Caco-2 (cell line): Measurements from ENCODE around the gene ENTR1. TPM values are rescaled to one million over a fixed set of nuclear protein-coding genes. Genes with fewer than 3 reads are reported as not detected.

Source experiments
- BruUV-seq: library from RNA; stranded (reverse); fragments of 400-500 nt; replicated peaks from 2 replicates; lab custom pipeline; 2021; lab: Mats Ljungman, UMichigan
- CTCF ChIA-PET: fragments of 300-600 bp; sonication (Branson Sonifier 250); formaldehyde crosslinking; loops from one replicate; lab custom pipeline; 2022; ENCODE audit warnings: antibody characterized with exemption; lab: Charles Lee
- POLR2A ChIA-PET: fragments of 300-600 bp; sonication (Branson Sonifier 250); formaldehyde crosslinking; loops from one replicate; lab custom pipeline; 2022; ENCODE audit warnings: antibody characterized with exemption; lab: Charles Lee
- DNase-seq, 2 experiments: peaks; one replicate each; pipeline versions ENCODE4 v3.0.0 to v3.0.0-alpha.2; 2020 to 2022
- H3K27me3 ChIP-seq: replicated peaks from 2 replicates; pipeline ENCODE4 v1.6.0; 2011; ENCODE audit warnings: low read length; ENCODE audit not compliant: control insufficient read depth, insufficient read depth
- H3K36me3 ChIP-seq: 2 replicates; pipeline ENCODE4 v1.5.1; 2011; ENCODE audit warnings: low read length; ENCODE audit not compliant: control insufficient read depth, insufficient read depth
- H3K4me1 ChIP-seq: fragments of 250-450 bp; sonication (Bioruptor Pico); 2 replicates; pipeline ENCODE4 v1.5.1; 2020; ENCODE audit warnings: mild to moderate bottlenecking
- H3K4me3 ChIP-seq: 2 replicates; pipeline ENCODE4 v1.5.1; 2011; ENCODE audit warnings: low read depth, mild to moderate bottlenecking, control low read depth, low read length
- H3K9me3 ChIP-seq: fragments of 250-450 bp; sonication (Bioruptor Pico); 2 replicates; pipeline ENCODE4 v1.5.1; 2020; ENCODE audit warnings: mild to moderate bottlenecking, moderate library complexity
- H3K27ac Mint-ChIP-seq: one replicate; pipeline ENCODE4 v1.8.0; 2022; ENCODE audit warnings: mixed read lengths; ENCODE audit not compliant: unreplicated experiment
- H3K27me3 Mint-ChIP-seq: one replicate; pipeline ENCODE4 v1.8.0; 2022; ENCODE audit warnings: mixed read lengths; ENCODE audit not compliant: insufficient read depth, unreplicated experiment
- H3K36me3 Mint-ChIP-seq: one replicate; pipeline ENCODE4 v1.8.0; 2022; ENCODE audit warnings: mild to moderate bottlenecking, mixed read lengths; ENCODE audit not compliant: insufficient read depth, unreplicated experiment
- H3K4me1 Mint-ChIP-seq: one replicate; pipeline ENCODE4 v1.8.0; 2022; ENCODE audit warnings: low read depth, mixed read lengths; ENCODE audit not compliant: unreplicated experiment
- H3K4me3 Mint-ChIP-seq: one replicate; pipeline ENCODE4 v1.8.0; 2022; ENCODE audit warnings: mild to moderate bottlenecking, moderate library complexity, mixed read lengths; ENCODE audit not compliant: unreplicated experiment
- H3K9me3 Mint-ChIP-seq: one replicate; pipeline ENCODE4 v1.8.0; 2022; ENCODE audit warnings: mixed read lengths; ENCODE audit not compliant: unreplicated experiment
- intact Hi-C: fragments of 100-400 bp; cut with micrococcal nuclease; formaldehyde crosslinking; loops from one replicate; pipeline ENCODE4 v1.10.0; 2022; ENCODE audit not compliant: unreplicated experiment
- total RNA-seq: library from RNA; stranded (reverse); gene quantifications from 2 replicates; pipeline ENCODE4 v1.2.3, GENCODE V29; 2022
- TF ChIP-seq, protein P1 (sequence below), 2 experiments: fragments of 200-600 bp in 1 of 2; IDR thresholded peaks; 1 replicate in 1 of 2; 2 replicates in 1 of 2; pipeline versions ENCODE4 v1.5.1 to v1.8.0; 2011 to 2022; ENCODE audit warnings: antibody characterized with exemption in 1 of 2, control low read depth in 1 of 2, inconsistent platforms in 1 of 2, low read depth in 1 of 2, low read length in 1 of 2, mild to moderate bottlenecking in 1 of 2, moderate library complexity in 1 of 2; ENCODE audit not compliant: insufficient read depth in 1 of 2, severe bottlenecking in 1 of 2, unreplicated experiment in 1 of 2

Gene ENTR1
- total RNA-seq, 1 experiment from 2014 or later, result 85.2 TPM

DNA sequence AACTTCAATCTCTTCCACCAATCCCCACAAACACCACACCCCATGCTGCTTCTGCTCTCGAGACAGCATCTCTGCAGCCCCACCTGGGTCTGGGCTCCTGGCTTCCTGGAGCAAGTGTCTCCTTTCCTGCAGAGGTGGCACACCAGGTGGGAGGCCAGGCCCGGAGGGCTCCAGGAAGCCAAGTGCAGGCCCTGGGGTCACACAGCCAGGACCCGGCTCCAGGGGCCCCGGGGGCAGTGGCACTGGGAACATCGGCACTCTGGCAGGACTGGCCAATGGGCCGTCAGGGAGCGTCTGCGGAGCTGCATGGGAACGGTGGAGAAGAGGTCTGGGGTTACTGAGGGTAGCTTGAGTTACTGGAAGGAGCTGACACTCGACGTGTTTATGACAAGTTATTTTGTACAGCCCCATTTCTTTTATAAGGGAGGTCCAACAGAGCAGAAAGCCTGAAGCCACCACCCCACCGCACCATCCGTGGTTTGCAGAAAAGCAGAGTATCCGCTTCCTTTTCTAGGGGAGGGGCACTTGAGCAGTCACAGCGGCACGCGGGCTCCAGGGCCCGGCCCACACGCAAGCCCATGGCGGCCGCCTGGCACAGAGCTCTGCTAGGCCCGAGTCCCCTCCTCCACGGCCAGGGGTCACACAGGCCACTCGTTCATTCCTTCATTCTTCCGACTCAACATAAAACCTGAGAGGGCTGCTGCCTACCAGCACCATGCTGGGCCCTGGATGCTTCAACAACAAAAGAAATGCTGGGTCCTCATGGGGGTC lies 43.8 kb upstream of the ENTR1 start:
- no peaks in the 10 kb centered on the region for H3K9me3 ChIP-seq
- ChIA-PET POLR2A (no interaction called here), CTCF (no interaction called here)
- H3K4me1 Mint-ChIP-seq, result no peaks in the 10 kb centered on the region
- no peaks in the 10 kb centered on the region for H3K27me3 ChIP-seq
- peaks cover 99% of the 10 kb centered on the region for H3K36me3 Mint-ChIP-seq
- peak overlapping the region; percentile 41 for H3K27ac Mint-ChIP-seq
- intact Hi-C loops, result no loop called here
- DNase-seq, result no peak
- no peaks in the 10 kb centered on the region for H3K9me3 Mint-ChIP-seq
- peaks cover 4% of the 10 kb centered on the region for H3K36me3 ChIP-seq
- no TSS peak for BruUV-seq
- H3K4me1 ChIP-seq, result no peaks in the 10 kb centered on the region
- H3K4me3 Mint-ChIP-seq, result no peak overlapping the region
- H3K4me3 ChIP-seq, result no peak overlapping the region
- TF ChIP-seq, protein P1, sequence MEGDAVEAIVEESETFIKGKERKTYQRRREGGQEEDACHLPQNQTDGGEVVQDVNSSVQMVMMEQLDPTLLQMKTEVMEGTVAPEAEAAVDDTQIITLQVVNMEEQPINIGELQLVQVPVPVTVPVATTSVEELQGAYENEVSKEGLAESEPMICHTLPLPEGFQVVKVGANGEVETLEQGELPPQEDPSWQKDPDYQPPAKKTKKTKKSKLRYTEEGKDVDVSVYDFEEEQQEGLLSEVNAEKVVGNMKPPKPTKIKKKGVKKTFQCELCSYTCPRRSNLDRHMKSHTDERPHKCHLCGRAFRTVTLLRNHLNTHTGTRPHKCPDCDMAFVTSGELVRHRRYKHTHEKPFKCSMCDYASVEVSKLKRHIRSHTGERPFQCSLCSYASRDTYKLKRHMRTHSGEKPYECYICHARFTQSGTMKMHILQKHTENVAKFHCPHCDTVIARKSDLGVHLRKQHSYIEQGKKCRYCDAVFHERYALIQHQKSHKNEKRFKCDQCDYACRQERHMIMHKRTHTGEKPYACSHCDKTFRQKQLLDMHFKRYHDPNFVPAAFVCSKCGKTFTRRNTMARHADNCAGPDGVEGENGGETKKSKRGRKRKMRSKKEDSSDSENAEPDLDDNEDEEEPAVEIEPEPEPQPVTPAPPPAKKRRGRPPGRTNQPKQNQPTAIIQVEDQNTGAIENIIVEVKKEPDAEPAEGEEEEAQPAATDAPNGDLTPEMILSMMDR (IDR thresholded peaks at IDR 0.05; ENCODE audit: insufficient read depth in 1 of 2, low read depth in 1 of 2, low read length in 1 of 2, severe bottlenecking in 1 of 2, unreplicated experiment in 1 of 2), result no peak
- no peaks in the 10 kb centered on the region for H3K27me3 Mint-ChIP-seq

DNA sequence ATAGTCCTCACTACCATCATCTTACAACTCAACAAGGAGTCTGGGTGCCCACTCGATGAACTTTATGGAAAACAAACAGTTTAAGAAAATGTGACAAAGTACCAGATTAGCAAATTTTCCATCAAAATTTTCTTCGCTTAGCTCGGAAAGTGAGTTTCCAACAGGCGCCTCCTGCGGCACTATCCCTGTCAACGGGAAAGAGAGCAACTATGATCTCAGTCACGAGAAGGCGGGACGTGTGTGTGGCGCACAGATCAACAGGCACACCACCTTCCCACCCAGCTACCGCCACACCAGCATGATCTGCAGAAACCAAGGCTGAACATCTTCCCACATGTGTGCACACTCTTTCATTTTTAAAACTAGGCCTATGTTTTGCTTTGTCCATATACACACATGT lies 42.9 kb upstream of the ENTR1 start:
- H3K4me1 Mint-ChIP-seq, result no peaks in the 10 kb centered on the region
- no peak for DNase-seq
- peaks cover 99% of the 10 kb centered on the region for H3K36me3 Mint-ChIP-seq
- Histone ChIP-seq H3K9me3 (no peaks in the 10 kb centered on the region), H3K4me3 (no peak overlapping the region), H3K4me1 (no peaks in the 10 kb centered on the region), H3K36me3 (peaks cover 3% of the 10 kb centered on the region; the same call in 1 of the 2 replicates), H3K27me3 (no peaks in the 10 kb centered on the region)
- H3K27me3 Mint-ChIP-seq, result no peaks in the 10 kb centered on the region
- TF ChIP-seq, protein P1 (IDR thresholded peaks at IDR 0.05; ENCODE audit: insufficient read depth in 1 of 2, low read depth in 1 of 2, low read length in 1 of 2, severe bottlenecking in 1 of 2, unreplicated experiment in 1 of 2), result no peak
- H3K4me3 Mint-ChIP-seq, result no peak overlapping the region
- ChIA-PET CTCF (no interaction called here), POLR2A (no interaction called here)
- H3K9me3 Mint-ChIP-seq, result no peaks in the 10 kb centered on the region
- no peak overlapping the region for H3K27ac Mint-ChIP-seq
- no TSS peak for BruUV-seq
- intact Hi-C loops, result no loop called here

DNA sequence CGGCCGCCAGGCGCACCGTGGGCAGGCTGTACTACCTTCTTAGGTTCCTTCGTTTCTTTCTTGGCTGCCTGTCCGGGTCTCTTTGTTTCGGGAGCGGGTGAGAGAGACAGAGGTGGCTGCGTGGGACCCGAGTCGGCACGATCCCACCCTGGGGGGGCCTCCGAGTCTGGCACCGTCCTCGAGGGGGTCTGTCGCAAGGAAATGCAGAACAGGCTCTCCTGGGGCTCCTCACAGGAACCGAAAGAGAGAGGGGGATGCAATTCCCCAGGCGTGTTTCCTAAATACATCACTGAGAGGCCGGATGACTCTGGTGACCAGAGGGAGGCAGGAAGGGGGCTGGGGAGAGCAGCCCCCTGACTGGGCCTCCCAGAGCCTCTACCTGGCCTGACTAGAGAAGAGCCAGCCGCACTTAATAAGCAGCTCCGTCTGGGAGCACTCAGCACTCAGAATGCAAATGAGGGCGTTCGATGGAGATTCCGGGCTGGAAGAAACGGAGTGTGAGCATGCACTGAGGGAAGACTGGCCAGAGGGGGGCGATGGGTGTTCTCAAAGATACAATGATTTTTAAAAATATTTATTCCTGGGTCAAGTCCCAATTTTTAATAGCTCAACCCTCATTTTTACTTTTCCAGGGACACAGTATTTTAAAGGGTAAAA lies 40.9 kb upstream of the ENTR1 start:
- peaks cover 99% of the 10 kb centered on the region for H3K36me3 Mint-ChIP-seq
- H3K4me3 Mint-ChIP-seq, result no peak overlapping the region
- intact Hi-C loops, result no loop called here
- no peak for DNase-seq
- no peak overlapping the region for H3K27ac Mint-ChIP-seq
- no peaks in the 10 kb centered on the region for H3K4me1 ChIP-seq
- H3K36me3 ChIP-seq, result peaks cover 3% of the 10 kb centered on the region; the same call in 1 of the 2 replicates
- no peak overlapping the region for H3K4me3 ChIP-seq
- TF ChIP-seq, protein P1 (IDR thresholded peaks at IDR 0.05; ENCODE audit: insufficient read depth in 1 of 2, low read depth in 1 of 2, low read length in 1 of 2, severe bottlenecking in 1 of 2, unreplicated experiment in 1 of 2), result no peak
- H3K27me3 Mint-ChIP-seq, result no peaks in the 10 kb centered on the region
- no peaks in the 10 kb centered on the region for H3K27me3 ChIP-seq
- no TSS peak for BruUV-seq
- no peaks in the 10 kb centered on the region for H3K4me1 Mint-ChIP-seq
- CTCF ChIA-PET, result interaction anchor here (0.6 kb wide), 1 partner anchor 27 kb away, joined by 4 read pairs; no protein-coding TSS in a partner anchor
- POLR2A ChIA-PET, result no interaction called here
- no peaks in the 10 kb centered on the region for H3K9me3 ChIP-seq
- H3K9me3 Mint-ChIP-seq, result no peaks in the 10 kb centered on the region
